Gastroesophageal sphincter (tissue), 3 donors: Measurements from ENCODE around the gene CDC34.

ENCODE experiments used
- EP300 ChIP-seq: sonication (generic); formaldehyde crosslinking; IDR thresholded peaks from one replicate; pipeline ENCODE4 v1.6.1; 2017; ENCODE audit warnings: antibody characterized with exemption, mild to moderate bottlenecking
- POLR2A ChIP-seq, 2 donors: fragments of 450-650 bp; IDR thresholded peaks; one replicate each; pipeline ENCODE4 v1.6.1; 2017; ENCODE audit warnings: antibody characterized with exemption in 2 of 2, mild to moderate bottlenecking in 2 of 2, moderate library complexity in 1 of 2
- POLR2AphosphoS5 ChIP-seq: sonication (generic); formaldehyde crosslinking; IDR thresholded peaks from one replicate; pipeline ENCODE4 v1.6.1; 2017; ENCODE audit warnings: antibody characterized with exemption
- TF ChIP-seq, protein P1 (sequence below), 4 experiments: fragments of 200-600 bp in 2 of 4; fragments of 450-650 bp in 2 of 4; sonication (generic) in 1 of 4; IDR thresholded peaks; one replicate each; pipeline ENCODE4 v1.5.1; 2017 to 2019; ENCODE audit warnings: antibody characterized with exemption in 4 of 4, mild to moderate bottlenecking in 2 of 4, moderate library complexity in 2 of 4

GRCh38 chr19:570251-570686 is 38.7 kb downstream of the CDC34 start:
- TF ChIP-seq POLR2A (IDR thresholded peaks at IDR 0.05) (no peak), EP300 (no peak), POLR2AphosphoS5 (no peak)
- TF ChIP-seq, protein P1, sequence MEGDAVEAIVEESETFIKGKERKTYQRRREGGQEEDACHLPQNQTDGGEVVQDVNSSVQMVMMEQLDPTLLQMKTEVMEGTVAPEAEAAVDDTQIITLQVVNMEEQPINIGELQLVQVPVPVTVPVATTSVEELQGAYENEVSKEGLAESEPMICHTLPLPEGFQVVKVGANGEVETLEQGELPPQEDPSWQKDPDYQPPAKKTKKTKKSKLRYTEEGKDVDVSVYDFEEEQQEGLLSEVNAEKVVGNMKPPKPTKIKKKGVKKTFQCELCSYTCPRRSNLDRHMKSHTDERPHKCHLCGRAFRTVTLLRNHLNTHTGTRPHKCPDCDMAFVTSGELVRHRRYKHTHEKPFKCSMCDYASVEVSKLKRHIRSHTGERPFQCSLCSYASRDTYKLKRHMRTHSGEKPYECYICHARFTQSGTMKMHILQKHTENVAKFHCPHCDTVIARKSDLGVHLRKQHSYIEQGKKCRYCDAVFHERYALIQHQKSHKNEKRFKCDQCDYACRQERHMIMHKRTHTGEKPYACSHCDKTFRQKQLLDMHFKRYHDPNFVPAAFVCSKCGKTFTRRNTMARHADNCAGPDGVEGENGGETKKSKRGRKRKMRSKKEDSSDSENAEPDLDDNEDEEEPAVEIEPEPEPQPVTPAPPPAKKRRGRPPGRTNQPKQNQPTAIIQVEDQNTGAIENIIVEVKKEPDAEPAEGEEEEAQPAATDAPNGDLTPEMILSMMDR (IDR thresholded peaks at IDR 0.05) = no peak
